ENCODE data around the gene PTPRM. TPM values are rescaled to one million over a fixed set of nuclear protein-coding genes. Genes with fewer than 3 reads are reported as not detected.

The PTPRM gene
- total and polyA plus RNA-seq, 2 of the 8 experiments (the other 6 are each of a cell fraction or from before 2014, with no cell fraction given) = 4.1 to 7.0 TPM

DNA sequence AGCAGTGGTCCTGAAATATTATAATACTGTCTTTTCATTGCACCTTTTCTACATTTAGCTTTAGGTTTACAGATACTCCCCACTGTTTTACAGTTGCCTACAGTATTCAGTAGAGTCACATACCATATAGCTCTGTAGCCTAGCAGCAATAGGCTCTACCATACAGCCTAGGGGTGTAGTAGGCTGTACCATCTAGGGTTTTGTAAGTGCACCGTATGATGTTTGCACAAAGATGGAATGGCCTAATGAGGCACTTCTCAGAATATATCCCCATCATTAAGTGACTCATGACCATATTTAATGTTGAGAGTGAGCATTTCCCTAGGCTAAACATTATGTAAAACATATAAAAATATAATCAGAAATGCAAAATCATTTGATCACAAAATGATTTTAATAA, 530.8 kb downstream of the PTPRM start (continued):
- TF ChIP-seq, protein P1, sequence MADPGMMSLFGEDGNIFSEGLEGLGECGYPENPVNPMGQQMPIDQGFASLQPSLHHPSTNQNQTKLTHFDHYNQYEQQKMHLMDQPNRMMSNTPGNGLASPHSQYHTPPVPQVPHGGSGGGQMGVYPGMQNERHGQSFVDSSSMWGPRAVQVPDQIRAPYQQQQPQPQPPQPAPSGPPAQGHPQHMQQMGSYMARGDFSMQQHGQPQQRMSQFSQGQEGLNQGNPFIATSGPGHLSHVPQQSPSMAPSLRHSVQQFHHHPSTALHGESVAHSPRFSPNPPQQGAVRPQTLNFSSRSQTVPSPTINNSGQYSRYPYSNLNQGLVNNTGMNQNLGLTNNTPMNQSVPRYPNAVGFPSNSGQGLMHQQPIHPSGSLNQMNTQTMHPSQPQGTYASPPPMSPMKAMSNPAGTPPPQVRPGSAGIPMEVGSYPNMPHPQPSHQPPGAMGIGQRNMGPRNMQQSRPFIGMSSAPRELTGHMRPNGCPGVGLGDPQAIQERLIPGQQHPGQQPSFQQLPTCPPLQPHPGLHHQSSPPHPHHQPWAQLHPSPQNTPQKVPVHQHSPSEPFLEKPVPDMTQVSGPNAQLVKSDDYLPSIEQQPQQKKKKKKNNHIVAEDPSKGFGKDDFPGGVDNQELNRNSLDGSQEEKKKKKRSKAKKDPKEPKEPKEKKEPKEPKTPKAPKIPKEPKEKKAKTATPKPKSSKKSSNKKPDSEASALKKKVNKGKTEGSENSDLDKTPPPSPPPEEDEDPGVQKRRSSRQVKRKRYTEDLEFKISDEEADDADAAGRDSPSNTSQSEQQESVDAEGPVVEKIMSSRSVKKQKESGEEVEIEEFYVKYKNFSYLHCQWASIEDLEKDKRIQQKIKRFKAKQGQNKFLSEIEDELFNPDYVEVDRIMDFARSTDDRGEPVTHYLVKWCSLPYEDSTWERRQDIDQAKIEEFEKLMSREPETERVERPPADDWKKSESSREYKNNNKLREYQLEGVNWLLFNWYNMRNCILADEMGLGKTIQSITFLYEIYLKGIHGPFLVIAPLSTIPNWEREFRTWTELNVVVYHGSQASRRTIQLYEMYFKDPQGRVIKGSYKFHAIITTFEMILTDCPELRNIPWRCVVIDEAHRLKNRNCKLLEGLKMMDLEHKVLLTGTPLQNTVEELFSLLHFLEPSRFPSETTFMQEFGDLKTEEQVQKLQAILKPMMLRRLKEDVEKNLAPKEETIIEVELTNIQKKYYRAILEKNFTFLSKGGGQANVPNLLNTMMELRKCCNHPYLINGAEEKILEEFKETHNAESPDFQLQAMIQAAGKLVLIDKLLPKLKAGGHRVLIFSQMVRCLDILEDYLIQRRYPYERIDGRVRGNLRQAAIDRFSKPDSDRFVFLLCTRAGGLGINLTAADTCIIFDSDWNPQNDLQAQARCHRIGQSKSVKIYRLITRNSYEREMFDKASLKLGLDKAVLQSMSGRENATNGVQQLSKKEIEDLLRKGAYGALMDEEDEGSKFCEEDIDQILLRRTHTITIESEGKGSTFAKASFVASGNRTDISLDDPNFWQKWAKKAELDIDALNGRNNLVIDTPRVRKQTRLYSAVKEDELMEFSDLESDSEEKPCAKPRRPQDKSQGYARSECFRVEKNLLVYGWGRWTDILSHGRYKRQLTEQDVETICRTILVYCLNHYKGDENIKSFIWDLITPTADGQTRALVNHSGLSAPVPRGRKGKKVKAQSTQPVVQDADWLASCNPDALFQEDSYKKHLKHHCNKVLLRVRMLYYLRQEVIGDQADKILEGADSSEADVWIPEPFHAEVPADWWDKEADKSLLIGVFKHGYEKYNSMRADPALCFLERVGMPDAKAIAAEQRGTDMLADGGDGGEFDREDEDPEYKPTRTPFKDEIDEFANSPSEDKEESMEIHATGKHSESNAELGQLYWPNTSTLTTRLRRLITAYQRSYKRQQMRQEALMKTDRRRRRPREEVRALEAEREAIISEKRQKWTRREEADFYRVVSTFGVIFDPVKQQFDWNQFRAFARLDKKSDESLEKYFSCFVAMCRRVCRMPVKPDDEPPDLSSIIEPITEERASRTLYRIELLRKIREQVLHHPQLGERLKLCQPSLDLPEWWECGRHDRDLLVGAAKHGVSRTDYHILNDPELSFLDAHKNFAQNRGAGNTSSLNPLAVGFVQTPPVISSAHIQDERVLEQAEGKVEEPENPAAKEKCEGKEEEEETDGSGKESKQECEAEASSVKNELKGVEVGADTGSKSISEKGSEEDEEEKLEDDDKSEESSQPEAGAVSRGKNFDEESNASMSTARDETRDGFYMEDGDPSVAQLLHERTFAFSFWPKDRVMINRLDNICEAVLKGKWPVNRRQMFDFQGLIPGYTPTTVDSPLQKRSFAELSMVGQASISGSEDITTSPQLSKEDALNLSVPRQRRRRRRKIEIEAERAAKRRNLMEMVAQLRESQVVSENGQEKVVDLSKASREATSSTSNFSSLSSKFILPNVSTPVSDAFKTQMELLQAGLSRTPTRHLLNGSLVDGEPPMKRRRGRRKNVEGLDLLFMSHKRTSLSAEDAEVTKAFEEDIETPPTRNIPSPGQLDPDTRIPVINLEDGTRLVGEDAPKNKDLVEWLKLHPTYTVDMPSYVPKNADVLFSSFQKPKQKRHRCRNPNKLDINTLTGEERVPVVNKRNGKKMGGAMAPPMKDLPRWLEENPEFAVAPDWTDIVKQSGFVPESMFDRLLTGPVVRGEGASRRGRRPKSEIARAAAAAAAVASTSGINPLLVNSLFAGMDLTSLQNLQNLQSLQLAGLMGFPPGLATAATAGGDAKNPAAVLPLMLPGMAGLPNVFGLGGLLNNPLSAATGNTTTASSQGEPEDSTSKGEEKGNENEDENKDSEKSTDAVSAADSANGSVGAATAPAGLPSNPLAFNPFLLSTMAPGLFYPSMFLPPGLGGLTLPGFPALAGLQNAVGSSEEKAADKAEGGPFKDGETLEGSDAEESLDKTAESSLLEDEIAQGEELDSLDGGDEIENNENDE (IDR thresholded peaks at IDR 0.05; ENCODE audit: insufficient replicate concordance, low read length) = no peak
- no peak for TF ChIP-seq CBX5 (IDR thresholded peaks at IDR 0.05; ENCODE audit: low read depth, low read length)
- TF ChIP-seq RNF2 (IDR thresholded peaks at IDR 0.05; ENCODE audit: borderline replicate concordance, low read depth, low read length, missing control alignments, poor library complexity, severe bottlenecking) = no peak
- TF ChIP-seq TCF12 (IDR thresholded peaks at IDR 0.05; ENCODE audit: low read depth, low read length) = no peak
- no peak for TF ChIP-seq HDAC6 (IDR thresholded peaks at IDR 0.05; ENCODE audit: low read depth, low read length)
- TF ChIP-seq, protein P2, sequence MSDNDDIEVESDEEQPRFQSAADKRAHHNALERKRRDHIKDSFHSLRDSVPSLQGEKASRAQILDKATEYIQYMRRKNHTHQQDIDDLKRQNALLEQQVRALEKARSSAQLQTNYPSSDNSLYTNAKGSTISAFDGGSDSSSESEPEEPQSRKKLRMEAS (IDR thresholded peaks at IDR 0.05) = no peak
- TF ChIP-seq RAD21 (IDR thresholded peaks at IDR 0.05 in 1 of 2, conservative IDR thresholded peaks at IDR 0.05 in 1 of 2; ENCODE audit: low read depth in 2 of 2, low read length in 2 of 2) = no peak
- no peak for TF ChIP-seq RXRA (IDR thresholded peaks at IDR 0.05; ENCODE audit: insufficient read depth, low read depth, low read length)
- no peak for TF ChIP-seq GABPA (IDR thresholded peaks at IDR 0.05; ENCODE audit: borderline replicate concordance, insufficient read depth, low read length)
- no peak for TF ChIP-seq CHD1 (IDR thresholded peaks at IDR 0.05; ENCODE audit: low read depth, low read length)
